WERI-Rb-1 (cell line): Measurements from ENCODE around the gene ACTL7B.
"Not testable (repeated sequence)": the region's sequence is repeated elsewhere in the genome, so short reads cannot be mapped to it uniquely, and the experiment has no call there.

ENCODE experiments used
- DNase-seq: peaks from one replicate; pipeline ENCODE4 v3.0.0-alpha.2; 2020
- H3K27ac ChIP-seq: fragments of 250-450 bp; sonication (Bioruptor Pico); 2 replicates; pipeline ENCODE4 v1.5.1; 2020; ENCODE audit warnings: mild to moderate bottlenecking, moderate library complexity
- H3K27me3 ChIP-seq: fragments of 250-450 bp; sonication (Bioruptor Pico); 2 replicates; pipeline ENCODE4 v1.5.1; 2021; ENCODE audit warnings: mild to moderate bottlenecking, low read depth, moderate library complexity; ENCODE audit not compliant: insufficient read depth, severe bottlenecking
- H3K36me3 ChIP-seq: fragments of 250-450 bp; sonication (Bioruptor Pico); 2 replicates; pipeline ENCODE4 v1.5.1; 2020; ENCODE audit warnings: mild to moderate bottlenecking, moderate library complexity
- H3K4me3 ChIP-seq: 2 replicates; pipeline ENCODE4 v1.5.1; 2011; ENCODE audit warnings: low read depth, mild to moderate bottlenecking, control low read depth, low read length
- H3K9me3 ChIP-seq: fragments of 250-450 bp; sonication (Bioruptor Pico); 2 replicates; pipeline ENCODE4 v1.5.1; 2021; ENCODE audit warnings: mild to moderate bottlenecking, moderate library complexity; ENCODE audit not compliant: severe bottlenecking
- CTCF ChIP-seq: IDR thresholded peaks from 2 replicates; pipeline ENCODE4 v1.5.1; 2011; ENCODE audit warnings: low read depth, mild to moderate bottlenecking, control low read depth, inconsistent platforms, low read length

ACTL7B gene

GRCh38 chr9:108855888-108856287 is at the start of gene ACTL7B:
Gene ACTL7B, minus strand, starts transcription at chr9:108855986. Its CDS starts 56 bp downstream, at chr9:108855930.
- TF ChIP-seq CTCF: no peak
- Histone ChIP-seq H3K9me3 (no peaks in the 10 kb centered on the region), H3K36me3 (no peaks in the 10 kb centered on the region), H3K27ac (no peak within 1 kb of the TSS), H3K4me3 (no peak within 1 kb of the TSS), H3K27me3 (no peaks in the 10 kb centered on the region)
- DNase-seq: no peak

GRCh38 chr9:108905494-108905893 is 49.7 kb upstream of the ACTL7B start:
- Histone ChIP-seq H3K4me3 (no peak overlapping the region), H3K9me3 (no peaks in the 10 kb centered on the region), H3K27me3 (no peaks in the 10 kb centered on the region), H3K27ac (no peak overlapping the region), H3K36me3 (peaks cover 87% of the 10 kb centered on the region)
- no peak for TF ChIP-seq CTCF
- no peak for DNase-seq

- H3K27me3 ChIP-seq: no peaks in the 10 kb centered on the region
- no peak for DNase-seq
- H3K36me3 ChIP-seq: peaks cover 85% of the 10 kb centered on the region
- H3K27ac ChIP-seq: no peak overlapping the region
- no peak for TF ChIP-seq CTCF
- no peak overlapping the region for H3K4me3 ChIP-seq
- no peaks in the 10 kb centered on the region for H3K9me3 ChIP-seq
Observed at GRCh38 chr9:108904161-108904560, 48.4 kb upstream of the ACTL7B start.

- peaks cover 86% of the 10 kb centered on the region for H3K36me3 ChIP-seq
- no peak for TF ChIP-seq CTCF
- no peak overlapping the region for H3K27ac ChIP-seq
- no peaks in the 10 kb centered on the region for H3K27me3 ChIP-seq
- DNase-seq: no peak
- no peak overlapping the region for H3K4me3 ChIP-seq
- no peaks in the 10 kb centered on the region for H3K9me3 ChIP-seq
Observed at GRCh38 chr9:108903420-108904103, 47.8 kb upstream of the ACTL7B start.

GRCh38 chr9:108900176-108900575 is 44.4 kb upstream of the ACTL7B start:
- peaks cover 85% of the 10 kb centered on the region for H3K36me3 ChIP-seq
- H3K27me3 ChIP-seq: no peaks in the 10 kb centered on the region
- no peaks in the 10 kb centered on the region for H3K9me3 ChIP-seq
- no peak for TF ChIP-seq CTCF
- H3K27ac ChIP-seq: no peak overlapping the region; the same call in 1 of the 2 replicates
- no peak for DNase-seq
- no peak overlapping the region for H3K4me3 ChIP-seq

- peaks cover 86% of the 10 kb centered on the region for H3K36me3 ChIP-seq
- not testable (repeated sequence) for H3K27ac ChIP-seq, H3K27me3 ChIP-seq, H3K4me3 ChIP-seq, H3K9me3 ChIP-seq, DNase-seq
Observed at GRCh38 chr9:108899023-108899695, 43.4 kb upstream of the ACTL7B start.
